GM20431 (cell line): ENCODE results near the gene HNRNPA2B1.

ENCODE experiments used
- in situ Hi-C: fragments of 300-500 bp; cut with MseI, MboI; formaldehyde crosslinking; loops from one replicate; pipeline ENCODE4 v1.15.0; 2020; ENCODE audit warnings: low sequenced_read_pairs; ENCODE audit not compliant: unreplicated experiment

The HNRNPA2B1 gene

DNA sequence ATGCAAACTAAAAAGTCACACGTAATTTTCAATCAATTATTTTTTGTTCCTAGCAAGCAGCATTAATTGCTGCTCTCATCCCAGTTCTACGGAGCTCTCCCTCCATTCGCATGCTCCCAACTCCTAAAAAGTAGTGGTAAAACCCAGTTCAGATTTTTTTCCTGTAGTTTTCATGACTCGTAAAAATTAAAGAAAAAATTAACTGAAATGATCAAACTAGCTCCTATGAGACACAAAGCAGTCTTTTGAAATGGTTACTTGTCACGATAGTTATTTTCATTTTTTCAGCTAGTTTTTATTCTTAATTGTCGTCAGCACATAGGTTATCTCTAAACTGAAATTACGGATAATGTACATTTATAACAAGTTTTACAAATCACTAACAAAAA lies 1.8 kb downstream of the HNRNPA2B1 start:
- in situ Hi-C loops = loop anchor here (25.0 kb wide), 1 partner anchor 111 kb away; no protein-coding TSS in a partner anchor

DNA sequence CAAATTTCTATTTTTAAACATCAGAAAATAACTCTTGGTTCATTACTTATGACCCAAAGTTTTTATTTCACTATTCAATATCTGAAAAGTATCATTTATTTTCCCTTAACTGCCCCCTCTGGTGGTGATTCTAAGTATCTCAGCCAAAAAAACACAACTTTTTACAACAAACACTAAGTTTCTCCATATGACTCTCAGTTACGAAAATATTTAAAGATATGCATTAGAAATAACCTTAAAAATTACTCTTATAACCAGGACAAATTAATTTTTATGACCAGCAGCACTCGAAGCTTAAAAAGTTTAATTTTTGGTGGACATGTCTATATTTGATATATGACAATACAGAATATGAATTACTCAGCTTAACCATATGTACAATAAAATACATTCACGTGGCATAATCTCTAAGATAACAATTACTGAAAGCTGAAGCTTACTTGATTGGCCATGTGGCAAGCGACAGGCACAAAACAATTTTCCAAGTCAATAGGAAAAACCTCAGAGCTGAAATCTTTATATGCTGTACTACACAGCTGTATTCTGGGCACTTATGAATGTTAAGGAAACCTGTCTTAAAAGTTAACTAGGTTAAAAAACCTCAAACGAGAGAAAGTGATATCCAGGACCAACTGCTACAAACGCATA lies 2.3 kb downstream of the HNRNPA2B1 start:
- in situ Hi-C loops = loop anchor here (25.0 kb wide), 1 partner anchor 111 kb away; no protein-coding TSS in a partner anchor

DNA sequence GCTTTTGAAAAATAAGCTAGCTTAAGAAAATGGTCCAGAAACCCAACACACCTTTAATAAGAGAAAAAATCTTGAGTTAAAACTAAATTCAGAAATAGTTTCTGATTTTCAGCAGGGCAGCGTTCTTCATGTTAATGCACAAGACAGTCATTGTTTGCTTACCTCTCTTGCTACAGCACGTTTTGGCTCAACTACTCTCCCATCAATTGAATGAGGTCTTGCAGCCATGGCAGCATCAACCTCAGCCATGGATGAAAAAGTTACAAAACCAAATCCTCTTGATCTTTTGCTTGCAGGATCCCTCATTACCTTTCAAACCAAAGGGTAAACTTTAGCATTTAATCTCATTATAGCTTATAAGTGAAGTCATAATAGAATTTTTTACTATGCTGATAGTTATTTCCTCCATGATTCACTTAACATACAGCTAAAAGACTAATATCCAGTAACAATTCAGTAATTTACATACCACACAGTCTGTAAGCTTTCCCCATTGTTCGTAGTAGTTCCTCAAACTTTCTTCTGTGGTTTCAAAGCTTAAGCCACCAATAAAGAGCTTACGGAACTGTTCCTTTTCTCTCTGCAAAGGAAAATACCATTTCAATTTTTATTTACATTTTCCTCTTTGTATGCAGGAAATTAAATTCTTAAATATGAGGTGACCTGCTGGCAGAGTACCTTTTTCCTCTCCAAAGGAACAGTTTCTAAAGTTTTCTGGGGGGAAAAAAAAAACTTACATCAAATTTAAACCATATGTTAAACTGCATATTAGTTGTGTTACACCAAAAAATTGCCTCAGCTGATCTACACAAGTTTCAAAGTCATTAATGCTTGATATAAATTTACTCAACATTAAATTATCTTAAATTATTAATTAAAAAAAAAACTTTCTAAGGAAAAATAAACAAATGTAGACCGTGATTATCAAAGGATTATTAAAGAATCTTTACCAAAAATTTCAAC lies 3.1 kb downstream of the HNRNPA2B1 start:
- in situ Hi-C loops = loop anchor here (25.0 kb wide), 1 partner anchor 110 kb away; no protein-coding TSS in a partner anchor

DNA sequence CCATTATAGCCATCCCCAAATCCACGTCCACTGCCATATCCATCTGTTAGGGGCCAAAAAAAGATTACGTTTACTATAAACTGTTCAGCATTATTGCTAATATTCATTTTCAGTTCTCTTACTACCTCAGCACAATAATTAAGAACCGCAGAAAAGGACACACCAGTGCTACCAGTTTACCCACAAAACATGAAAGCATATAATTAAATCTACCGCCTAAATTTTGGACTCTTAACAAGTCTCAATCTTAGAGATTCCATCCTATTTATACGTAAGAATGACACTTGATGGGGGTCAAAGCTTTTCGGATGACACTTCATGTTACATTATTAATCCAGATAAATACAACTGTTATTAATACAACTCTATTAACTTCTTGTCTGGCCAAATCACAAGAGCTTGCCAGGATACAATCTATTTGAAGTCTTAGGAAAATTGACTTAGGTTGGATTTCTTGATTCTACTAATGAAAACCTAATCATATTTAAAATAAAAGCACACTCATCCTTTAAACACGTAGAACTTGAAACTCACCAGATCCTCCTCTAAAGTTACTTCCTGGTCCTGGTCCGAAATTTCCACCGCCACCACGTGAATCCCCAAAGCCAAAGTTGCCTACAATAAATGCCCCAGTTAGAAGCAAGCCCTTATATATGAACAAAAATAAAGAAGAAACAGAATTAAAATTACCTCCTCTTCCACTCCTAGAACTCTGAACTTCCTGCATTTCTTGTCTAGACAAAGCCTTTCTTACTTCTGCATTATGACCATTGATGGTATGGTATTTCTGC lies 4.5 kb downstream of the HNRNPA2B1 start:
- in situ Hi-C loops = loop anchor here (25.0 kb wide), 1 partner anchor 109 kb away; no protein-coding TSS in a partner anchor

DNA sequence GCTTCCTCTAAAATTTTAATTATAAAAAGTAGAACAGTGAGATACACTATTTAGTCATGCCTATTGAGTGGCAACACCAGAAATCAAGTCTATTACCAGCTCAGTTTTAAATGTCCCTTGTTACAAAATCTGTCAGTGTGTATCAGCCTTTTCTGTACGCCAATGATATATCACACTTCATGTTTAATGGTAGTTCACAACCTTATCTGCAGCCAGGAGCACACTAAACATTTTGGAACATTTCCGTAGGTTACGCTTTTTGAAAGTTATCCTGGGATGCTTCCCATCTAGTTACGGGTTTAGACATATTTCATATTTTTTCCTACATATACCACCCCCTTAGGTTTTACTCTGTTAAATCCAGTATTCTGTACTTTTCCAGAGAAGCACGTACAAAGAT lies 5.4 kb downstream of the HNRNPA2B1 start:
- in situ Hi-C loops = loop anchor here (25.0 kb wide), 1 partner anchor 108 kb away; no protein-coding TSS in a partner anchor

DNA sequence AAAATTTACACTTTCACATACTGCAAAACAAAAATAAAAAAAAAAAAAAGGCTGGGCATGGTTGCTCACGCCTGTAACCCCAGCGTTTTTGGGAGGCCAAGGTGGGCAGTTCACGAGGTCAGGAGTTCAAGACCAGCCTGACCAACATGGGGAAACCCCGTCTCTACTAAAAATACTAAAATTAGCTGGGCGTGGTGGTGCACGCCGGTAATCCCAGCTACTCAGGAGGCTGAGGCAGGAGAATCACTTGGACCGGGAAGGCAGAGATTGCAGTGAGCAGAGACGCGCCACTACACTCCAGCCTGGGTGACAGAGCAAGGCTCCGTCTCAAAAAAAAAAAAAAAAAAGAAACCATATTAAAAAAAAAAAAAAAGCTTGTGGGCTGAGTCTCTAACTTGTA lies 5.8 kb downstream of the HNRNPA2B1 start:
- in situ Hi-C loops = loop anchor here (25.0 kb wide), 1 partner anchor 107 kb away; no protein-coding TSS in a partner anchor

DNA sequence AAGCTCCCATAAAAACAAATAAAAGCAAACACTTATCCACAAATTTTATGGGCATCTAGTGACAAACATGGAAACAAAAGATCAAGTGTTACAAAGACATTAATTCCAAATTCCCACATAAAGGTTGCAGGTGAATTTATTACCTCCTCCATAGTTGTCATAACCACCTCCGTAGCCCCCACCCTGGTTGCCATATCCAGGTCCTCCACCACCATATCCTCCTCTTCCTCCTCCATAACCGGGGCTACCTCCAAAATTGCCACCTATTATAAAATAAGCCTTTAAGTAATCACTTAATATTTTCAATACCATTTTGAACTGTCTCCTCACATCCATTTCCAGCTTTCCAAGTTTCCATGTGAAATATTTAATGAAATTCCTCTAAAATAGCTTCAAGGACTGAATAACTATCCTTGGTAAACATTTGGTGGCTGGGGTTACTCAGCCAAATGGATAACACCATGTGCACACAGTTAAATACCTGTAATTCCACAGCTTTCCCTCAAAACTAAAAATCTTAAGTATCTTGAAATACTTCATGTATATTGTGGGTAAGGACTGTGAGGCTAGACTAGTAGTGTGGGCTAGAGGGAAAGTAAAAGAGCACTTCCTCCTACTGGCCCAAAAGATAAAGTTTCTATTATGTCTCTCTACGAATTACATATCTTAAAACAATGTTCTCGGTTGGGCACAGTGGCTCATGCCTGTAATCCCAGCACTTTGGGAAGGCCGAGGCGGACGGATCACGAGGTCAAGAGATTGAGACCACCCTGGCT lies 6.9 kb downstream of the HNRNPA2B1 start:
- in situ Hi-C loops = loop anchor here (25.0 kb wide), 1 partner anchor 106 kb away; no protein-coding TSS in a partner anchor

DNA sequence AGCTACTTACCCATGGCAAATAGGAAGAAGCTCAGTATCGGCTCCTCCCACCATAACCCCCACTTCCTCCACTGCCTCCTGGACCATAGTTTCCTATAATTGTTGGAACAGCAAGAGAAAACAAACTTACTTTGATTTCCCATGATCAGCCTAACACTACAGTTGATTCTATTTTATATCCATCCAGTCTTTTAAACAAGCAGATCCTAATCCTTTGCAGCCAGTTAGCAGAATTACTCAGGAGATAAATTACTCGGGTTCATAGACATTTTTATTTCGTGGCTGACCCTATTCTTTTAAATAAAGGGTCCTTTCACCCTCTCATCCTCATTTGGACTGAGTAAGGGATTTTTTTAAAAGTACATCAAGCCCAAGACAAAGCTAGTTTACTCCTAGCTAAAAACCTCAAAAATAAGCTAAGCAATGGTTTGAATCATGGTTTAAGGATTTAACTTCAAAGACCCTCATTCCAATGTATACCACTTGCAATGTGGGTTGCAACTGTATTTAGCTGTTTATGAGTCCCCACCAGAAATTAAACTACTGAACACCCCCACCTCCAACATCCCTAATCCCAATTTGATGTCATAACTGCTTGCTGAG lies 8.0 kb downstream of the HNRNPA2B1 start:
- in situ Hi-C loops = loop anchor here (25.0 kb wide), 1 partner anchor 105 kb away; no protein-coding TSS in a partner anchor

DNA sequence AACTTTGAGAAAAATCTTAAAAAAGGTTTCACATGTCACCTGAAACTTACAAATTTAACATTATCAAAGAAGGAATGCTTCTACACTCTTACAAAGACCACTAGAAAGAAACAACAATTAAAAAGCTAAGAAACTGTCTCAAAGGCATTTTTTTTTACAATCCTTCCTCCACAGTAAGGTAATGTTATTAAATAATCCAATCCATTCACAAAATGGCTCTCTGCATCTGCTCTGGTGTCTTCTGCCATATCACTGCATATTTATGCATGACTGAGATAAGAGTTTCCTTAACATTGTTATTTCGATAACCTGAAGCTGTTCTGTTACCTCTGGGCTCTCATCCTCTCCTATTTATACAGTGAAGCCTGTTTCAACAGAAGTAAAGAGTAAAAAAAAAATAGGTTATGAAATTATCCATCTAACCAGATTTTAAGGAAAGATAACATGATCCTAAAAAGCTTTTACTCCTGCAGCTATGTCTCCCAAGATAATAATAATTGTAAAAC lies 8.5 kb downstream of the HNRNPA2B1 start:
- in situ Hi-C loops = loop anchor here (25.0 kb wide), 1 partner anchor 105 kb away; no protein-coding TSS in a partner anchor

DNA sequence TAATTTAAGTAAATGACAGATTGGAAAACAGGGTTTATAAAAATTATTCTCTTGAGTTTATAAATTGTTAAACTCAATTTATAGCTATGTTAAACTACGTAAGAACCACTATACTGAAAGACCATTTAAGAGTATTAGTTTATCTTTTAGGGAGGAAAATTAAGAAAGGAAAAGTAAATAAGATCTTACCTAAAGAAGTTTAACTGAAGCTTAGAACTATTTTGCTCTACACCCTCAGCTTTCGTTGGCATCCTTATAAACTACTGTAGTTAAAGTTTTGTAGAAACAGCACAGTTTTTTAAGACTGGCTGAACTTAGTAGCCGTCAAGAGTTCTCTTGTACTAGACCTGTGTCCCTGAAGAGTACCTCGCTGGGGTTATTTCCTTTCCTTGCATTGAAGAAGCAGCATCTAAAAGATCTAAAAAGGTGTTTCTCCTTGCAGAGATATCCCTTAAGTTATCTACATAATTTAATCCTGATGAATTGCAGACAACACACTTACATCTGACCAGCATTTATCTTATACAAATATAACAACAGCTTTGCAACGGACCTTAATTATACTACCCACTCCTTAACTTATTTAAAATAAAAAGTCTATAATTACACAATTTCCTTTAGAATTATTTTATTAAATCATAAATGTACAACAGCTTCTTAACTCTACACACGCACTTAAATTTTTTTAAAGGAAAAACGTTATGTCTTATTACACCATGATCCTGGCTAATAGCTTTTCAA lies 9.1 kb downstream of the HNRNPA2B1 start:
- in situ Hi-C loops = loop anchor here (25.0 kb wide), 1 partner anchor 104 kb away; no protein-coding TSS in a partner anchor

DNA sequence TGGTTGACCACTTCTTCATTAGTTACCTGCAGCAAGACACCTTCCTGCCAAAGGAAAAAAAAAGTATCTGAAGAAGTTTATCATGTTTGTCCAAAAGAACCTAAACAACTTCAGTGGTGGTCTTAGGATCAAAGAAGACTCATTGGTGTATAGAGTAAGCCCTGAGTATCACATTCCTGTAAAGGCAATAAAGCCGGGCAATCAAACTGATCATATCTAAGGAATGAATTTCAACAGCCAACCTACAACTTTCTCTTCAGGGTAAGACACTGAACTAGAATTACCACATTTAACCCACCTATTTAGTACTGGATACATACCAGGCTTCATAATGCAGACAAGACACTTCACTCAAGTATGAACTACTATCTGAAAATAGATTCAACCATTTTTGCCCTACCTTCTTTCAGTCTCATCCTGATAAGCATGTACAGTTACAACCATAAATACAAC lies 10.1 kb downstream of the HNRNPA2B1 start:
- in situ Hi-C loops = loop anchor here (25.0 kb wide), 1 partner anchor 103 kb away; no protein-coding TSS in a partner anchor

DNA sequence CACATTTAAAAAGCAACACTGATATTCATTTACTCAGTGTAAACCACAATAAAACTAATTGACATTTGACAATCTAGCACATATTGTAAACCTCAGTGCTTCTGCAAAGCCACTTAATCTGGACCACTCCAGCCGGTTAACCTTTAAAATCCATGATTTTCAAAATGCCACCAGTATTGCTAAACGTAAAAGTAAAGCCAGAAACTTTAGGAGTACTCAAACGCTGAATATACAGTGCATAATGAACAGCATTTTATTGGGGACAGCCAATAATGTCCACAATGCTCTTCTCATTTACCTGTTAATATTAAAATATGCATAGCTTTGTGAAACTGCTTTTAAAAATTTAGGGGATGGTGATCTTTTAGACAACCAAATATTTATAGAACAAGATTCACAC lies 10.8 kb downstream of the HNRNPA2B1 start:
- in situ Hi-C loops = loop anchor here (25.0 kb wide), 1 partner anchor 102 kb away; no protein-coding TSS in a partner anchor

DNA sequence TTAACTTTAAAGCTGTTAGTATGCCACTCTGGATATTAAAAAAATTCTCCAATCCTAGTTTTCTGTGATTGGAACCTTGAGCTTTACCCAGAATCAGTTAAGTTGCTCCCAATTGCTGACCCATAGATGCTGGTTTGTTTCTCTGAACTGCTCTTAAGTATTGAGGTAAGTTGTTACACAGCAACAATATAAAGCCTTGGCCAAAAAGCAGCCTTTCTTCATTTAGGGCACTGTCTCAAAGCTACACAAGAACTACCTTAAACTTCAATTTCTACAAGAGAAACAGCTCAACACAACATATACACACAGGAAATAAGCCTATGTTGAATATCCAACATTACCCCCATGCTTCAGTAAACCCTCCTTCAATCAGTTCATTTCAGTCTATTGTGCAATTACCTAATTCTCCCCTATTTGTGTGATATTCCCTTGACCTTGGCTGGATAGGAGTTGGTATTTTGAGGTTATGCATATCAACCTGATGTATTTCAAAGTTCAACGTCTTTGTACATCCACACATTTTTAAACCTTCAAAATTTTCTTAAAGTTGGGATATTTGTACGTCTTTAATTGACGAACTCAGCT lies 11.5 kb downstream of the HNRNPA2B1 start:
- in situ Hi-C loops = loop anchor here (25.0 kb wide), 1 partner anchor 102 kb away; no protein-coding TSS in a partner anchor

DNA sequence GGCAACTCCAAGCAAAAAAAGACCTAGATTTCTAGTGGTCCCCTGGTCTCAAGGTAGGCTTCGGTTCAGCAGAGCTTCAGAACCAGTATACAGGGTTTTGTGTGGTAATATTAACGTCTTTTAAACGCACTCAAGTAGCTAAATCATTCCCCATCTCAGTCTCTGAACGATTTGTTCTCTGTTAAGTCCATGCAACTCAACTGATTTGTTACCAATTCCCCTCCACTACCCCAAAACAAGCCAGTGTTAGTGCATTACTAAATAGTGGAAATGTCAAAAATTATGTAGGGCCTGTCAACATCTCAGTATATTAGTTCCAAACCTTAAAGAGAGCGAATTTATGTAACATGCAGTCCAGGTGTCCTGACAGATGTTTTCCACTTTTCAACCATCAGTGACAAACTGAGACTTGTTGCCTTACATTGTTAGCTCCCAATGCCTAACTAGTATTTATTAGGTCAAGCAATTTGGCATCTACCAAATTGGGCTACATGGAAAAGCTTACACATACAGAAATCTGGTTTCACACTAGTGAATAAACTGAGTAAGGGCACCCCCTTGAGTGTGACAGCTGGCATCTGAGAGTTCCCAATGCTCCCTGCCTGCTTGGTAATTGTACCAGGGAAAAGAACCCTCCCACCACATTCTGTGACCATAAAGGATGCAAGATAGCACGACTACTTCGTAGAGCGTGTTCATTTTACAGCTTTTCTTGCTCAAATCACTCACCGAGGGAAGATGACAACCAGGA lies 12.2 kb downstream of the HNRNPA2B1 start:
- in situ Hi-C loops = loop anchor here (25.0 kb wide), 1 partner anchor 101 kb away; no protein-coding TSS in a partner anchor

DNA sequence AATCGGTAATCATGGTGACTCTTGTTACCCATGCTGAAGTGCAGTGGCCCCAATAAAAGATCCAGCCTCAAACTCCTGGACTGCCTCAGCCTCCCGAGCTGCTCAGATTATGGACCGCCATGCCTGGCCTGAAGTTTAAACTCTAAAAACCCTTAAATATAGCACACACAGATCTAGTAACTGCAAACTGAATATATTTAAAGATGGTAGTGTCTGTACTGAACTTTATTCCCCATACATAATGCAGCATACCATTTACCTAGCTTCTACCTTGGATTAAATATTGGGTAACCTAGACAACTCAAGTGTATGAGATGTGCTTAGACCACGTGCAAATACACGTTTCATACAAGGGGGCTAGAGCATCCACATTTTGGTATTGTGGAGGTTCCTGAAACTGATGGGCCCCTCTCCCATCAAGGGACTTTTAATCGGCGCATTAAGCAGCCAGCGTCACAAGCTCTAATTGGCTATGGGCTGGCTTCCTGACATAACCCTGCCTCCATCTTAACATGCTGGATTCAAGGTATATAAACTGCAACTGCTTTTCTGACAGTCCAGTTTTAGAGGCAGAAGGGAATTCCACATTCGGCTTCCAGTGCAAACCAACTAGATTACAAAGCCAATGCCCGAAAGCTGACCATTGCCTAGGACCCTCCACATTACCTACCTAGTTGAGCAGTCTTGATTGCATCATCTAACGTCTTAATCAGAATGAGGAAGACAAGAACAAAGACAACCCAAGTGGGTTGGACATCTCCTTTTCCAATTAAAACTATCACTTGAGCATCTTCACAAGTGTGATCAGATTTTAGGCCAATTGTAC lies 13.0 kb downstream of the HNRNPA2B1 start:
- in situ Hi-C loops = loop anchor here (25.0 kb wide), 1 partner anchor 100 kb away; no protein-coding TSS in a partner anchor
